Measurements from ENCODE around the gene RXRA.
A peak's percentile ranks its signal among the peaks of the same experiment; 100 is the strongest.

The RXRA gene

GRCh38 chr9:134324359-134325095, 1.7 kb upstream of the RXRA start:
- no peak for DNase-seq (ENCODE audit: low spot score)

GRCh38 chr9:134325096-134325812, 1.0 kb upstream of the RXRA start:
- no peak for DNase-seq (ENCODE audit: low spot score)

DNA sequence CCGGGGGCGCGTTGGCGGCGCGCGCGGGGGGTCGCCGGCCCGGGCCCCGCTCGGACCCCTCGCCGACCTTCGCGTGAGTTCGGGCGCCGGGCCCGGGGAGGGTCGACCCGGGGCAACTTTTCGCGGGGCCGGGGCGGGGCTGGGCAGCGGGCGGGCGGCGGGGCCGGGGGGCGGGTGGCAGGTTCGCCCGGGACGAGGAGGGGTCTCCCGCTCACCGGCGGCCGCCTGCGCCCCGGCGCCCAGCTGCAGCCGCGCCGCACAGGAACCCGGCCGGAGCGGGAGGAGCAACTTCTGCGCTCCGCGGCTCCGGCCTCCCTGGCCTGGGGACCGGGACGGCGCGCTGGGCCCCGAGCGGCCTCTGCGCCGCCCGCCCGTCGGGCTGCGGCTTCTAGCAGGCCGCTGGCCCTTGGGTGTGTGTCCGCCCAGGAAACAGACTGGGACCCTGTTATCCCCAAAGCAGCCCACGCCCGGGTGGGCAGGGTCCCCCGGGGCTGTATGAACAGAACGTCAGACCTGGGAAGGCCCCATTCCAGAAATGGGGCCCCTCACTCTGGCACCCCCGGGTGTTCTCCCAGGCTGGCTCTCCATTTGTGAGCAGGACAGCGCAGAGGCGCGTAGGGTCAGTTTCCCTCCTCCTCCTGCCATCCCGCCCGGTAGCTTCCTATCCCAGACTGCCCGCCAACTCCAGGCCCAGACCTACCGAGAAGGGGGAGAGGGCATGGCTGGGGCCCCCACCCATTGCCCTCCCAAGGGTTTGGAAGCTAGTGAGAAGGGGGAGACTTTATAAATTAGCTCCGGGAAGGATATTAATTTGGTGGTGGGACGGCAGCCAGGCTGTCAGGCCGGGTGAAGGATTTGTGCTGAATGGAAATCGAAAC, 708 bp downstream of the RXRA start:
- DNase-seq (ENCODE audit: low spot score) = no peak

DNA sequence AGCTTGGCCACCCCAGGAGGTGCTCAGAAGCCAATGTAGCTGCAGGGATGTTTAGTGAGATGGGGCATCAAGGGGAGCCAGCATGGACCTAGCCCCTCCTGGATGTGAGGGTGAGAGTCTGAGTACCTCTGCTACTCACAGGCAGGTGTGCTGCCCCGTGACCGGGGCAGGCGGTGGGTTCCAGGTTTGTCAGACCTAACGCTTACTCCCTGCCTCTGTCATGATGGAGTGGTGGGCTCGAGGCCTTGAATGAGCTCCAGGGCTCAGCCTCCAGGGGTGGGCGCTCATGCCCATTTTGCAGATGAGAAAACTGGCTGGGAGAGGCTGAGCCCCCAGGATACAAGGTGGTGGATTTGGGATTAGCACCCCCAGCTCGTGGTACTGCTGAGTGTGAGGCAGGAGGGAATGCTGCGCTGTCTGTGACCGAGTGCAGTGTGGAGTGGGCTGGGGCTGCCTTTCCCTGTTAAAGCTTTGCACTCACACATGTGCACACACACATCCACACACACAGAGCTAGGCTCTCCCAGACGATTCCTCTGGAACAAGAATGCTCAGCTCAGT, 1.5 kb downstream of the RXRA start:
- DNase-seq (ENCODE audit: low spot score) = no peak

GRCh38 chr9:134328341-134328840, 2.1 kb downstream of the RXRA start:
- DNase-seq (ENCODE audit: low spot score) = peak; percentile 81

DNA sequence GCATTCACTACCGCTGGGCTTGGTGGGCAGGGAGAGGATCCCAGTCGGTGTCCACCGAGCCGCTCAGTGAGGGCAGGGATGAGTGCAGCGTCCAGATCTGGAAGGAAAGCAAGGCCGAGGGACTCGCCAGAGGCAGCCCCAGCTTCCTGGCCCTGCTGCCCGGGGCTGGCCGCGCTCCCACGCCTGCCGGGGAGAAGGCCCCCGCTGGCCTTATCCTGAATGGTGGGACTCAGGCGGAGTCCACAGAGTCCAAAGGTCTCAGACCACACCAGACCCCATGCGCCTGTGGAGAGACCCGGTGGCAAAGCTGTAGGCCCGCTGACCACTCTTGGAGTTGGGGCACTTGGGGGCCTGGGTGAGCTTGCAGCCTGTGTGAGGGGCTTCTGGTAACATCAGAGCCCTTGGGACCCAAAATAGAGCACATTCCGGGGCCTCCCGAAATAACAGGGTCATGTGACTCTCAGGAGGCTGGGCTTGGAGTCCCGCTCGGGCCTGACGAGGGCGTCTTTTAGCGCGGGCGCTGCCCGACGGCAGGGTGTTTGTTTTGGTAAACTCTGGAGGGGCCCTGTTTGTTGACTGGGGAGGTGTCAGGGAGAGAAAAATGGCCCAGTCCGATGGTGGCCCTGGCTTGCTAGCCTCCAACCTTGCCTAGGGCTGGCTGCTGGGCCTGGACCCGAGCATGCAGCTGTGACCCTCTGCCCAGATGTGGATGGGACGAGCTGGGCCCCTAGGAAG, 2.8 kb downstream of the RXRA start:
- no peak for DNase-seq (ENCODE audit: low spot score)

GRCh38 chr9:134329576-134329855, 3.3 kb downstream of the RXRA start:
- no peak for DNase-seq (ENCODE audit: low spot score)

- no peak for DNase-seq (ENCODE audit: low spot score)
Measured at GRCh38 chr9:134329886-134330285, 3.6 kb downstream of the RXRA start.

DNA sequence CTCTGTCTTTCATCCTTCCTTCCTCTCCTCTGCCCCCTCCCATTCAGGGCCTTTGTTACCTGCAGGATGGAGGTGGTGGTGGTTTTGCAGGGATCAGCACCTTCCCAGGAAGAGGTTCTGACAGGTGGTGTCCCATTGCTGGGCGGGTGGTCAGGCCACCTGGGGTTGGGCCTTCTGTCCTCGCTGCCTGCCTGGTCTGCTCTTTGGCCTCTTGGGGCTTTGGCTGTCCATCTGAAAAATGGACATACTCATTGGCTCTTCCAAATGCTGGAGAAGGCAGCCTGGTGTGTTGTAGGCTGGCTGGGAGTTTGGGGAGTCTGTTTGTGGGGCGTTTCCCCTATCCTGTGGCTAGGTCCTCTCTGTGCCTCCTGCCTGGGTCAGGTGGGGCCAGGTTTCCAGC, 4.3 kb downstream of the RXRA start:
- no peak for DNase-seq (ENCODE audit: low spot score)

DNA sequence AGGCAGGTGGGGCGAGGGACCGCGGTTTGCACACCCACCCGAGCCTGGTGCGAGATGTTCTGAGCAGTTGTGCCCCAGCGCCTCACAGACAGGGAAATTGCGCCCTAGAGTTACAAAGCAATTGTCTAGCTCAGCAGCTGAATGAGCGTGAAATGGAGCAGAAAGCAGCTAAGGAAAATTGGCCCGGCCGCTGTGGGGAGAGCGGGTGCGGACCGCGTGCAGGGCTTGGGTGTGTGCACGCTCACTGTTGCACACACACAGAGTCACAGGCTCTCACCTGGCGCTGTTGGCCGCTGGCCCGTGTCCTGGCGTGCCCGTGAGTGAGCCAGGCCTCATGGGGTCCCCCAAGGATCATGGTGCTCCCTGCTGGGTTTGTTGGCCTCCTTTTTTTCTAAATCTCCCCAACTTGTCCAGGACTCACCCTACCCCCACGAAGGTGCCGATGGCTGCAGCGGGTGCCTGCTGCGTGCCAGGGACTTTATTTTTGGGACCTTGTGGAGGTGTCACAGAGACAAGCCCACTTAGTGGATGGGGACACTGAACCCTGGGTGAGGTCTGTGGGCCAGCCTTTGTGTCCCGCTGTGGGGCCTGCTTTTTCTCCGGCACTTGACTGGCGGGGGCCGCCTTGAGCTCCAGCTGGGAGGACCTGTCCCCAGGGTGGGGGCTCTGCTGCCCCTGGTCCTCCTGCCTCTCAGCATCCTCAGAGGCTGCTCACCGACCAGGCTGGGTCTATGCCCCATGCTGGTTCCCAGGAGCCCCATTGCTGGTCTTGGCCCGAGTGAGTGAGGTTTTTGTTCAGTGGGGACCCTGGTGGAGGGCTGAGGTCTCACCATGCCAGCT, 5.2 kb downstream of the RXRA start:
- no peak for DNase-seq (ENCODE audit: low spot score)

- no peak for DNase-seq (ENCODE audit: low spot score)
Measured at GRCh38 chr9:134332266-134332665, 6.0 kb downstream of the RXRA start.

DNA sequence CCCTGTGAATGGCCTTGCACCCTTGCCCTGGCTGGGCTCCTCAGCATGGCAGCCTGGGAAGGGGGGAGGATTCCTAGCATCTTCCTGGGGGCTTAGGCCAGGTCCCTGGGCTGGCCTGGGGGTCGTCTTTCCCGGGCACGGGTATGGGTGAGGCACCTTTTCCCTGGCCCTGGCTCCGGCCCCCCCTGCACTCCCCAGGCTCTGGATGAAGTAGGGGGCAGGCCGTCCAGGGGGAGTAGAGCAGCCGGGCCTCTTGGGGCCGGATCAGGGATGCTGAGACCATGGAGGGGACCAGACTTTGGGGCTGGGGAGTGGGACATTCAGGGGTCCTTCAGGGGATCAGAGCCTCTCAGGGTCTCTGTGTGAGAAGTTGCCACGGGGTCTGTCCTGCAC, 6.6 kb downstream of the RXRA start:
- no peak for DNase-seq (ENCODE audit: low spot score)

GRCh38 chr9:134333234-134333873, 7.1 kb downstream of the RXRA start:
- DNase-seq (ENCODE audit: low spot score) = no peak

DNA sequence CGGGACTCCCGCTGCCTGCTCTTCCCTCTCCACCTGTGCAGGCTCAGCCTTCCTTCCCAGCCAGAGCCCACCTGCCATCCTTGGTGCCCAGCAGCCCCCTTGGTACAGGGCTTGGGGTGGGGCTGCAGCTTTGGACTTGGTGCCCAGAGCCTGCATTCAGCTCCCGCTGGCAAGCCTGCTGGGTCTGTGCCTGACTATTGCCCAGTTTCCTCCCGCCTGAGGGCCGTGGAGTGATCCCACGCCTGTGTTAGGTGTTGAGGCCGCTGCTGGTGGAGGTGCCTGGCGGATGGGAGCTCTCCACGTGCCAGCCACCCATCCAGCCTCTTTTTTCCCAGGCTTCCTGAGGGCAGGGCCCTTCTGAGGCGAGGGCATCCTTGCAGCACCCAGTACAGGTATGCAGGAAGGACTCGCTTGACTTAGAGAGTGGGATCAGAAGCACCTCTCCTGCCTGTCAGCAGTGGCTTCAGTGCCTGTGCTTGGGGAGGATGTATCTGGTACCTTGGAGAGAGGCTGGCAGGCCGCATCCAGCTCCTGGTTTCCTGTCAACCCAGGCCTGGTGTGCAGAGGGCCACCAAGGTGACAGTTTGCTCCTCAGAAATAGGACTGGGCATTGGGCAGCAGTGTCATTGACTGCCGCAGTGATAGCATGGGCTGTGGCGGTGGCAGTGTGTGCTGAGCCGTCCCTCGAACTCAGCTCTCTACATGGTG, 7.8 kb downstream of the RXRA start:
- DNase-seq (ENCODE audit: low spot score) = no peak

DNA sequence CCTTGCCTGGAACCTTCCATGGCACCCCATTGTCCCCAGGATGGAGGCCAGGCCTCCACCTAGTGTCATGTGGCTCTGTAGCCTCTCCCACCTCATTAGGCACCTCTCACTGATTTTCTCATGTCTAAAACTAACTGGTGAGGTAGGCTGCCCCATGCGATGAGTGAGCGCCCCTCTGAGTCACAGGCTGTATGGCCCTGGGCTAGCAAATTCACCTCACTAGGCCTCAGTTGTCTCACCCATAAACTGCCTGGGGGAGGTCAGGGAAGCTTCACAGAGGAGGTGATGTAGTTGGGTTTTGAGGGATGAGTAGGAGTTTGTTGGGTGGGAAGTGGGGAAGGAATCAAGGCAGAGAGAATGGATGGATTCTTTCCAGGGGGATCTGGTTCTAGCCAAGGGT, 8.8 kb downstream of the RXRA start:
- no peak for DNase-seq (ENCODE audit: low spot score)

DNA sequence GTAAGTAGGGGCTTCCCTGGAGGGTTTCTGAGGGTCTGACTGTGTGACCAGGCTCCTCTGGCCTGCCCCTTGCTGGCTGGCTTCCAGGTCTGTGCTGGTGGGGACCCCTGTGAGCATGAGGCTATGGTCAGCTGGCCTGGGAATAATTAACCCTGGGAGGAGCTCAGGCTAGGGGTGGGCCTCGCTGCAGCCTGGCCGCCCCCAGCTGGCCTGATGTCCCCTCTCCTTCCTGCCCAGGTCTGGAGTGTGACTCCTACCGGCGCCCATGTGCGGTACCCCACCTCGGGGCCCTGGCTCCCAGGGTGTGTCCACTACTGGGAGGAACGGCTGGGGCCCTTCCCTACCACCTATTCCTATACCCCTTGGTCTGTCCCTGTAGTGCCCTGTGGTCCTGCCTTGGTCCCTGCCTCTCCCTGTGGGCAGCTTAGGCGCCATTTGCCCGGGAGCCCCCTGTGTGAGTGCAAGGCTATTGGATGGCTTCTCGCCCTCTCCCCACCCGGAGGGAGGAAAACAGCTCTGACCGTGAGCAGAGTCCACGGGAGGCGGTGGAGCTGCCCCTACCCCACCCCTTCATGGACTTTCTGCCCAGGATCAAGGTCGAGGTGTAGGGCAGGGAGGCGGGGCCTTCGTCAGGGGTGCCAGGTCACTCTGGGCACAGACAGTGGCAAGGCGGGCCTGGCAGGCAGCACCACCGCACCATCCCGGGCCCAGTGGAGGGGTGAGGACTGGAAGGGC, 9.4 kb downstream of the RXRA start:
- no peak for DNase-seq (ENCODE audit: low spot score)

DNA sequence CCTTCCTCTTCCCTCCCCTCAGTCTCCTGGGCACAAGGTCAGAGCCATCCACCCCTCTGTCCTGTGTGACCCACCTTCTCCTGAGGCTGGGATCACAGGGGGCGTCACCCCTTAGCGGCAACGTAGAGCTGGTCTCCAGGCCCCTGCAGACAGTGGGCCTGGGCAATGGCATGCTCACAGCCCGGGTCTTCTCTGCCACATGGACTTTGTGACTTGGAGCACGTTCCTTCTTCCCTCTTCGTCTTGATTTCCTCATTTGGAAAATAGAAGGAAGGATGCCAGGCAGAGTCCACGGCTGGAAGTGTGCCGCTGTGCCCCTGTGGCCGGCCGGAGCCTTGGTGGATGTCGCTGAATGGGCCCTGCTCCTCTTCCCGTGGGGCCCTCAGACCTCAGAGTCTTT, 10.0 kb downstream of the RXRA start:
- DNase-seq (ENCODE audit: low spot score) = no peak

GRCh38 chr9:134336924-134337323, 10.7 kb downstream of the RXRA start:
- no peak for DNase-seq (ENCODE audit: low spot score)

GRCh38 chr9:134337469-134337868, 11.2 kb downstream of the RXRA start:
- no peak for DNase-seq (ENCODE audit: low spot score)
